OCI-LY3 (cell line): ENCODE measurements around the gene UNC5B.

Experiments
- EZH2phosphoT487 ChIP-seq: fragments of 200-600 bp; shearing (Covaris generic); IDR thresholded peaks from 2 replicates; pipeline ENCODE4 v1.6.1; 2018; ENCODE audit warnings: antibody characterized with exemption, mixed run types, low read depth
- TF ChIP-seq, protein P1 (sequence below): fragments of 200-600, 300-600 bp; sonication (generic); IDR thresholded peaks from 2 replicates; pipeline ENCODE4 v1.5.1; 2014; ENCODE audit warnings: antibody characterized with exemption, low read length, low read depth

GRCh38 chr10:71303569-71303907, 91.2 kb downstream of the UNC5B start:
- TF ChIP-seq, protein P1, sequence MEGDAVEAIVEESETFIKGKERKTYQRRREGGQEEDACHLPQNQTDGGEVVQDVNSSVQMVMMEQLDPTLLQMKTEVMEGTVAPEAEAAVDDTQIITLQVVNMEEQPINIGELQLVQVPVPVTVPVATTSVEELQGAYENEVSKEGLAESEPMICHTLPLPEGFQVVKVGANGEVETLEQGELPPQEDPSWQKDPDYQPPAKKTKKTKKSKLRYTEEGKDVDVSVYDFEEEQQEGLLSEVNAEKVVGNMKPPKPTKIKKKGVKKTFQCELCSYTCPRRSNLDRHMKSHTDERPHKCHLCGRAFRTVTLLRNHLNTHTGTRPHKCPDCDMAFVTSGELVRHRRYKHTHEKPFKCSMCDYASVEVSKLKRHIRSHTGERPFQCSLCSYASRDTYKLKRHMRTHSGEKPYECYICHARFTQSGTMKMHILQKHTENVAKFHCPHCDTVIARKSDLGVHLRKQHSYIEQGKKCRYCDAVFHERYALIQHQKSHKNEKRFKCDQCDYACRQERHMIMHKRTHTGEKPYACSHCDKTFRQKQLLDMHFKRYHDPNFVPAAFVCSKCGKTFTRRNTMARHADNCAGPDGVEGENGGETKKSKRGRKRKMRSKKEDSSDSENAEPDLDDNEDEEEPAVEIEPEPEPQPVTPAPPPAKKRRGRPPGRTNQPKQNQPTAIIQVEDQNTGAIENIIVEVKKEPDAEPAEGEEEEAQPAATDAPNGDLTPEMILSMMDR: no peak
- no peak for TF ChIP-seq EZH2phosphoT487
